Thyroid gland (tissue), 4 donors: Measurements from ENCODE around the gene HCST. TPM values are rescaled to one million over a fixed set of nuclear protein-coding genes. Genes with fewer than 3 reads are reported as not detected.

Experiments
- DNase-seq, 2 donors: peaks; one replicate each; pipeline ENCODE4 v3.0.0-alpha.2; 2019
- H3K27ac ChIP-seq, 3 donors: fragments of 200-600 bp; sonication (generic); 1 replicate in 2 of 3; 2 replicates in 1 of 3; pipeline ENCODE4 v1.5.1; 2016 to 2019; ENCODE audit warnings: mild to moderate bottlenecking in 1 of 3, moderate library complexity in 1 of 3
- H3K27me3 ChIP-seq: fragments of 200-600 bp; sonication (generic); one replicate; pipeline ENCODE4 v1.5.1; 2019
- H3K36me3 ChIP-seq, 2 donors: fragments of 200-600 bp; sonication (generic); one replicate each; pipeline ENCODE4 v1.5.1; 2016 to 2019
- H3K4me1 ChIP-seq, 2 donors: fragments of 200-600 bp; sonication (generic); one replicate each; pipeline ENCODE4 v1.5.1; 2017 to 2019
- H3K4me3 ChIP-seq, 3 donors: fragments of 200-600 bp; sonication (generic); replicated peaks in 1 of 3; 1 replicate in 2 of 3; 2 replicates in 1 of 3; pipeline ENCODE4 v1.5.1; 2016; ENCODE audit warnings: mild to moderate bottlenecking in 1 of 3
- H3K9me3 ChIP-seq: fragments of 200-600 bp; sonication (generic); one replicate; pipeline ENCODE4 v1.5.1; 2017
- CTCF ChIP-seq, 6 experiments: fragments of 200-600 bp in 3 of 6; fragments of 450-650 bp in 3 of 6; sonication (generic) in 3 of 6; IDR thresholded peaks; one replicate each; pipeline ENCODE4 v1.5.1; 2016 to 2019; ENCODE audit warnings: antibody characterized with exemption in 6 of 6, mild to moderate bottlenecking in 2 of 6, inconsistent platforms in 1 of 6, moderate library complexity in 1 of 6
- POLR2A ChIP-seq, 2 donors: fragments of 450-650 bp; IDR thresholded peaks; one replicate each; pipeline ENCODE4 v1.6.1; 2017; ENCODE audit warnings: antibody characterized with exemption in 2 of 2, mild to moderate bottlenecking in 2 of 2, moderate library complexity in 1 of 2
- WGBS, 2 donors: methylation state at CpG; one replicate each; pipeline ENCODE4 v1.1.5; 2017; 5-methylcytosine and 5-hydroxymethylcytosine counted together
- intact Hi-C: fragments of 100-400 bp; cut with DNase I; formaldehyde crosslinking; loops from one replicate; pipeline ENCODE4 v1.15.1; 2023
- total RNA-seq, 4 donors: library from RNA; depleted of rRNA; stranded (reverse); fragments of >200 nt; gene quantifications; one replicate each; pipeline ENCODE4 v1.2.3, GENCODE V29; 2016

HCST gene
- total RNA-seq, 4 donors from 2014 or later, result 1.4 to 4.4 TPM; not detected in 2

- DNase-seq, result no peak
- H3K27me3 ChIP-seq, result no peaks in the 10 kb centered on the region
- intact Hi-C loops, result no loop called here
- no peaks in the 10 kb centered on the region for H3K4me1 ChIP-seq
- H3K27ac ChIP-seq, result no peak overlapping the region
- H3K9me3 ChIP-seq, result no peaks in the 10 kb centered on the region
- TF ChIP-seq POLR2A (IDR thresholded peaks at IDR 0.05), result no peak
- TF ChIP-seq CTCF (IDR thresholded peaks at IDR 0.05), result no peak
- 90% methylated on average over 9 of the region's 9 CpGs for WGBS, 2 donors
- peaks cover 13 to 14% of the 10 kb centered on the region in 2 donors for H3K36me3 ChIP-seq
- H3K4me3 ChIP-seq, result no peak overlapping the region
Observed at GRCh38 chr19:35943321-35944301, 41.3 kb downstream of the HCST start.

- H3K9me3 ChIP-seq, result no peaks in the 10 kb centered on the region
- no peak overlapping the region for H3K27ac ChIP-seq
- DNase-seq, result no peak
- intact Hi-C loops, result no loop called here
- no peaks in the 10 kb centered on the region for H3K4me1 ChIP-seq
- H3K36me3 ChIP-seq, result peaks cover 13 to 14% of the 10 kb centered on the region in 2 donors
- no peak for TF ChIP-seq POLR2A (IDR thresholded peaks at IDR 0.05)
- no peak for TF ChIP-seq CTCF (IDR thresholded peaks at IDR 0.05)
- 84% methylated on average over 20 to 43 of the region's 52 CpGs for WGBS, 2 donors
- no peak overlapping the region for H3K4me3 ChIP-seq
- no peaks in the 10 kb centered on the region for H3K27me3 ChIP-seq
Observed at GRCh38 chr19:35944556-35944955, 42.2 kb downstream of the HCST start.

GRCh38 chr19:35945121-35945790 is 42.9 kb downstream of the HCST start:
- Histone ChIP-seq H3K4me1 (no peaks in the 10 kb centered on the region), H3K36me3 (peaks cover 8 to 10% of the 10 kb centered on the region in 2 donors), H3K9me3 (no peaks in the 10 kb centered on the region), H3K4me3 (no peak overlapping the region), H3K27me3 (no peaks in the 10 kb centered on the region), H3K27ac (no peak overlapping the region)
- no peak for DNase-seq
- 94 to 97% methylated on average over 5 to 11 of the region's 11 CpGs for WGBS, 2 donors
- no peak for TF ChIP-seq POLR2A (IDR thresholded peaks at IDR 0.05)
- no peak for TF ChIP-seq CTCF (IDR thresholded peaks at IDR 0.05)
- intact Hi-C loops, result no loop called here

- 89 to 99% methylated on average over 4 of the region's 4 CpGs for WGBS, 2 donors
- peaks cover 5 to 6% of the 10 kb centered on the region in 2 donors for H3K36me3 ChIP-seq
- H3K27me3 ChIP-seq, result no peaks in the 10 kb centered on the region
- TF ChIP-seq CTCF (IDR thresholded peaks at IDR 0.05) (no peak), POLR2A (IDR thresholded peaks at IDR 0.05) (no peak)
- DNase-seq, result no peak
- no peak overlapping the region for H3K4me3 ChIP-seq
- H3K27ac ChIP-seq, result no peak overlapping the region
- H3K4me1 ChIP-seq, result no peaks in the 10 kb centered on the region
- H3K9me3 ChIP-seq, result no peaks in the 10 kb centered on the region
- intact Hi-C loops, result no loop called here
Observed at GRCh38 chr19:35946203-35946602, 43.9 kb downstream of the HCST start.

- Histone ChIP-seq H3K4me3 (no peak overlapping the region), H3K36me3 (peaks cover 0 to 4% of the 10 kb centered on the region in 2 donors), H3K27me3 (no peaks in the 10 kb centered on the region), H3K9me3 (no peaks in the 10 kb centered on the region), H3K4me1 (no peaks in the 10 kb centered on the region), H3K27ac (no peak overlapping the region)
- intact Hi-C loops, result no loop called here
- TF ChIP-seq CTCF (IDR thresholded peaks at IDR 0.05), result no peak
- TF ChIP-seq POLR2A (IDR thresholded peaks at IDR 0.05), result no peak
- WGBS, 2 donors, result 9 to 19% methylated on average over 2 of the region's 2 CpGs
- DNase-seq, result no peak
Observed at GRCh38 chr19:35949131-35949530, 46.8 kb downstream of the HCST start.
